WTC11 (cell line): ENCODE results near the gene KLB.

Experiments used
- CTCF ChIP-seq: fragments of 200-600 bp; IDR thresholded peaks from 2 replicates; pipeline ENCODE4 v1.8.0; 2022; ENCODE audit warnings: antibody characterized with exemption
- FOXJ3 ChIP-seq: sonication (generic); formaldehyde crosslinking; IDR thresholded peaks from 2 replicates; pipeline ENCODE4 v1.9.0; 2021; ENCODE audit warnings: missing genetic modification reagents, mild to moderate bottlenecking, borderline replicate concordance
- NR3C1 ChIP-seq: sonication (generic); formaldehyde crosslinking; conservative IDR thresholded peaks from 2 replicates; pipeline ENCODE4 v1.8.1; 2023; ENCODE audit warnings: low read depth, mild to moderate bottlenecking, missing genetic modification reagents
- PREB ChIP-seq: sonication (generic); formaldehyde crosslinking; IDR thresholded peaks from 2 replicates; pipeline ENCODE4 v1.8.1; 2022; ENCODE audit warnings: mild to moderate bottlenecking, missing genetic modification reagents, moderate library complexity, borderline replicate concordance

GRCh38 chr4:39384563-39384962, 22.2 kb upstream of the KLB start:
- no peak for TF ChIP-seq FOXJ3 (CRISPR knock-in tag)
- TF ChIP-seq NR3C1 (CRISPR knock-in tag): no peak
- TF ChIP-seq CTCF: no peak
- TF ChIP-seq PREB (CRISPR knock-in tag): no peak
